Neural crest cell (in vitro differentiated cells): ENCODE results near the gene PPP1R2C. TPM values are rescaled to one million over a fixed set of nuclear protein-coding genes. Genes with fewer than 3 reads are reported as not detected.

Experiments
- DNase-seq: peaks from one replicate; pipeline ENCODE4 v3.0.0; 2021; ENCODE audit warnings: low read depth, mixed read lengths, low spot score
- H3K27ac Mint-ChIP-seq: one replicate; pipeline ENCODE4 v1.8.0; 2021; ENCODE audit warnings: mild to moderate bottlenecking, mixed read lengths; ENCODE audit not compliant: unreplicated experiment
- H3K27me3 Mint-ChIP-seq: 2 replicates; pipeline ENCODE4 v1.8.0; 2021; ENCODE audit warnings: low read depth, mild to moderate bottlenecking, mixed read lengths
- H3K36me3 Mint-ChIP-seq: 2 replicates; pipeline ENCODE4 v1.8.0; 2021; ENCODE audit warnings: low read depth, mild to moderate bottlenecking, mixed read lengths
- H3K4me1 Mint-ChIP-seq: 2 replicates; pipeline ENCODE4 v1.8.0; 2021; ENCODE audit warnings: mixed read lengths
- H3K4me3 Mint-ChIP-seq: one replicate; pipeline ENCODE4 v1.8.0; 2021; ENCODE audit warnings: mild to moderate bottlenecking, mixed read lengths
- H3K9me3 Mint-ChIP-seq: 2 replicates; pipeline ENCODE4 v1.8.0; 2021; ENCODE audit warnings: mixed read lengths
- total RNA-seq: library from RNA; stranded (reverse); gene quantifications from 2 replicates; pipeline ENCODE4 v1.2.1, GENCODE V29; 2021
- TF ChIP-seq, protein P1 (sequence below): fragments of 200-600 bp; sonication (generic); conservative IDR thresholded peaks from 2 replicates; pipeline ENCODE4 v1.5.0; 2021; ENCODE audit warnings: antibody characterized with exemption, mild to moderate bottlenecking

The PPP1R2C gene
- total RNA-seq, 1 donor from 2014 or later, result not detected

- no peak for DNase-seq
- TF ChIP-seq, protein P1, sequence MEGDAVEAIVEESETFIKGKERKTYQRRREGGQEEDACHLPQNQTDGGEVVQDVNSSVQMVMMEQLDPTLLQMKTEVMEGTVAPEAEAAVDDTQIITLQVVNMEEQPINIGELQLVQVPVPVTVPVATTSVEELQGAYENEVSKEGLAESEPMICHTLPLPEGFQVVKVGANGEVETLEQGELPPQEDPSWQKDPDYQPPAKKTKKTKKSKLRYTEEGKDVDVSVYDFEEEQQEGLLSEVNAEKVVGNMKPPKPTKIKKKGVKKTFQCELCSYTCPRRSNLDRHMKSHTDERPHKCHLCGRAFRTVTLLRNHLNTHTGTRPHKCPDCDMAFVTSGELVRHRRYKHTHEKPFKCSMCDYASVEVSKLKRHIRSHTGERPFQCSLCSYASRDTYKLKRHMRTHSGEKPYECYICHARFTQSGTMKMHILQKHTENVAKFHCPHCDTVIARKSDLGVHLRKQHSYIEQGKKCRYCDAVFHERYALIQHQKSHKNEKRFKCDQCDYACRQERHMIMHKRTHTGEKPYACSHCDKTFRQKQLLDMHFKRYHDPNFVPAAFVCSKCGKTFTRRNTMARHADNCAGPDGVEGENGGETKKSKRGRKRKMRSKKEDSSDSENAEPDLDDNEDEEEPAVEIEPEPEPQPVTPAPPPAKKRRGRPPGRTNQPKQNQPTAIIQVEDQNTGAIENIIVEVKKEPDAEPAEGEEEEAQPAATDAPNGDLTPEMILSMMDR, result no peak
- peak overlapping the region; percentile 57 for H3K27ac Mint-ChIP-seq
- H3K4me1 Mint-ChIP-seq, result no peaks in the 10 kb centered on the region
- H3K27me3 Mint-ChIP-seq, result no peaks in the 10 kb centered on the region
- no peaks in the 10 kb centered on the region for H3K36me3 Mint-ChIP-seq
- no peak overlapping the region for H3K4me3 Mint-ChIP-seq
- H3K9me3 Mint-ChIP-seq, result peaks cover 2% of the 10 kb centered on the region
Measured at GRCh38 chrX:42739258-42739657, 38.7 kb downstream of the PPP1R2C start.

DNA sequence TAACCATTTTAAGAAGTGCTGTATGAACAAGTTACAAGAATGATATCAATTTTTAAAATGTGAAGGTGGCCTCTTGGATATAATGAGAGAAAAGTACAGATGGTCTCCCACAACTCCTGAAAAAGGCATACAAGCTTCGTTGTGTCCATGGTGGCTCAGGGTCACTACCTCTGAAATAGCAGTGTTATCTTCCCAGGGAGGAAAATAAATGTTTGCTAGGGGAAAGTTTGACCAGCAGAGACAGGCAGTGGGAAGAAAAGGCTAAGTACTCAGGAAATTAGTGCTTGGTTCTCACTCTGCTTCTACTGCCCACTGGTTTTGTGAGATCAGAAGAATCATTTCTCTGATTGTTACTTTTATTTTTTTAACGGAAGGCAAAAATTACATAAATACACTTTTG, 39.4 kb downstream of the PPP1R2C start:
- no peak overlapping the region for H3K4me3 Mint-ChIP-seq
- TF ChIP-seq, protein P1, result no peak
- DNase-seq, result no peak
- no peak overlapping the region for H3K27ac Mint-ChIP-seq
- H3K27me3 Mint-ChIP-seq, result no peaks in the 10 kb centered on the region
- peaks cover 2% of the 10 kb centered on the region for H3K9me3 Mint-ChIP-seq
- H3K36me3 Mint-ChIP-seq, result no peaks in the 10 kb centered on the region
- no peaks in the 10 kb centered on the region for H3K4me1 Mint-ChIP-seq

- no peak overlapping the region for H3K4me3 Mint-ChIP-seq
- TF ChIP-seq, protein P1, result no peak
- H3K27ac Mint-ChIP-seq, result no peak overlapping the region
- H3K4me1 Mint-ChIP-seq, result no peaks in the 10 kb centered on the region
- DNase-seq, result no peak
- no peaks in the 10 kb centered on the region for H3K9me3 Mint-ChIP-seq
- H3K27me3 Mint-ChIP-seq, result no peaks in the 10 kb centered on the region
- H3K36me3 Mint-ChIP-seq, result no peaks in the 10 kb centered on the region
Measured at GRCh38 chrX:42735250-42735649, 42.7 kb downstream of the PPP1R2C start.

- DNase-seq, result no peak
- no peak overlapping the region for H3K4me3 Mint-ChIP-seq
- H3K4me1 Mint-ChIP-seq, result no peaks in the 10 kb centered on the region
- peaks cover 2% of the 10 kb centered on the region for H3K9me3 Mint-ChIP-seq
- H3K27me3 Mint-ChIP-seq, result no peaks in the 10 kb centered on the region
- TF ChIP-seq, protein P1, result no peak
- peaks cover 4% of the 10 kb centered on the region for H3K36me3 Mint-ChIP-seq
- no peak overlapping the region for H3K27ac Mint-ChIP-seq
Measured at GRCh38 chrX:42732506-42732905, 45.5 kb downstream of the PPP1R2C start.
